Body of pancreas (tissue), 4 donors: Measurements from ENCODE around the gene GLTP. TPM values are rescaled to one million over a fixed set of nuclear protein-coding genes. Genes with fewer than 3 reads are reported as not detected.

ENCODE experiments used
- ATAC-seq: fragments of 150-250 bp; one replicate; pipeline ENCODE4 v1.9.1; 2016
- DNase-seq, 4 donors: peaks; one replicate each; pipeline ENCODE4 v3.0.0-alpha.2; 2019
- H3K27ac ChIP-seq, 4 donors: fragments of 200-600 bp; sonication (generic); 1 replicate in 3 of 4; 2 replicates in 1 of 4; pipeline versions ENCODE4 v1.5.1 to v1.6.1; 2016 to 2019; ENCODE audit warnings: mild to moderate bottlenecking in 1 of 4, mixed read lengths in 1 of 4, moderate library complexity in 1 of 4
- H3K27me3 ChIP-seq, 2 donors: fragments of 200-600 bp; sonication (generic); one replicate each; pipeline ENCODE4 v1.6.0; 2016; ENCODE audit warnings: mild to moderate bottlenecking in 1 of 2
- H3K36me3 ChIP-seq, 2 donors: fragments of 200-600 bp; sonication (generic); replicated peaks in 1 of 2; 2 replicates each; pipeline ENCODE4 v1.5.1; 2016; ENCODE audit warnings: low read depth in 2 of 2; ENCODE audit not compliant: insufficient read depth in 1 of 2
- H3K4me1 ChIP-seq: fragments of 200-600 bp; sonication (generic); one replicate; pipeline ENCODE4 v1.6.0; 2016
- H3K4me3 ChIP-seq, 2 donors: fragments of 200-600 bp; sonication (generic); 1 replicate in 1 of 2; 2 replicates in 1 of 2; pipeline ENCODE4 v1.5.1; 2016 to 2019
- H3K9me3 ChIP-seq, 3 donors: fragments of 200-600 bp; sonication (generic); 1 replicate in 2 of 3; 2 replicates in 1 of 3; pipeline ENCODE4 v1.5.1; 2016
- CTCF ChIP-seq, 7 experiments: fragments of 450-650 bp in 4 of 7; fragments of 200-600 bp in 3 of 7; sonication (generic) in 3 of 7; IDR thresholded peaks; one replicate each; pipeline ENCODE4 v1.5.1; 2016 to 2019; ENCODE audit warnings: antibody characterized with exemption in 7 of 7
- POLR2A ChIP-seq, 3 donors: fragments of 450-650 bp; IDR thresholded peaks; one replicate each; pipeline ENCODE4 v1.6.1; 2016; ENCODE audit warnings: antibody characterized with exemption in 3 of 3, mild to moderate bottlenecking in 2 of 3
- WGBS, 2 donors: methylation state at CpG; one replicate each; pipeline ENCODE4 v1.1.5; 2017; 5-methylcytosine and 5-hydroxymethylcytosine counted together
- intact Hi-C: fragments of 100-400 bp; cut with DNase I; formaldehyde crosslinking; loops from one replicate; pipeline ENCODE4 v1.15.1; 2023
- total RNA-seq, 2 donors: library from RNA; depleted of rRNA; stranded (reverse); fragments of >200 nt; gene quantifications; one replicate each; pipeline ENCODE4 v1.1.0, GENCODE V29; 2016

Gene GLTP
- total RNA-seq, 2 donors from 2014 or later: 21.1 to 27.8 TPM

GRCh38 chr12:109822416-109822815 lies 57.9 kb downstream of the GLTP start:
- no peak overlapping the region for H3K4me3 ChIP-seq
- peak overlapping the region; percentile 64 to 80 (median 76) for H3K27ac ChIP-seq
- WGBS, 2 donors: 52 to 57% methylated on average over 7 of the region's 7 CpGs
- H3K27me3 ChIP-seq: no peaks in the 10 kb centered on the region
- DNase-seq: peak in 1 of 4 donors; percentile 18
- peaks cover 22% of the 10 kb centered on the region for H3K4me1 ChIP-seq
- TF ChIP-seq POLR2A (IDR thresholded peaks at IDR 0.05) (no peak), CTCF (IDR thresholded peaks at IDR 0.05) (no peak)
- intact Hi-C loops: no loop called here
- no peak for ATAC-seq
- H3K9me3 ChIP-seq: no peaks in the 10 kb centered on the region
- H3K36me3 ChIP-seq: no peaks in the 10 kb centered on the region

GRCh38 chr12:109821968-109822367 lies 58.4 kb downstream of the GLTP start:
- Histone ChIP-seq H3K4me1 (peaks cover 22% of the 10 kb centered on the region), H3K27ac (peak overlapping the region; percentile 47 to 80 (median 72)), H3K9me3 (no peaks in the 10 kb centered on the region), H3K36me3 (no peaks in the 10 kb centered on the region), H3K27me3 (no peaks in the 10 kb centered on the region), H3K4me3 (no peak overlapping the region)
- ATAC-seq (no peak), DNase-seq (no peak)
- no peak for TF ChIP-seq CTCF (IDR thresholded peaks at IDR 0.05)
- no peak for TF ChIP-seq POLR2A (IDR thresholded peaks at IDR 0.05)
- intact Hi-C loops: no loop called here

GRCh38 chr12:109820816-109821381 lies 59.4 kb downstream of the GLTP start:
- no peak for TF ChIP-seq POLR2A (IDR thresholded peaks at IDR 0.05)
- no peak for TF ChIP-seq CTCF (IDR thresholded peaks at IDR 0.05)
- intact Hi-C loops: no loop called here
- WGBS, 2 donors: 83 to 85% methylated on average over 13 to 16 of the region's 16 CpGs
- H3K4me1 ChIP-seq: peaks cover 22% of the 10 kb centered on the region
- H3K9me3 ChIP-seq: no peaks in the 10 kb centered on the region
- DNase-seq: no peak
- no peak overlapping the region for H3K4me3 ChIP-seq
- no peak for ATAC-seq
- no peaks in the 10 kb centered on the region for H3K27me3 ChIP-seq
- H3K36me3 ChIP-seq: no peaks in the 10 kb centered on the region
- H3K27ac ChIP-seq: no peak overlapping the region

GRCh38 chr12:109818905-109819500 lies 61.3 kb downstream of the GLTP start:
- intact Hi-C loops: no loop called here
- H3K36me3 ChIP-seq: no peaks in the 10 kb centered on the region
- no peak for DNase-seq
- no peaks in the 10 kb centered on the region for H3K27me3 ChIP-seq
- H3K9me3 ChIP-seq: no peaks in the 10 kb centered on the region
- TF ChIP-seq POLR2A (IDR thresholded peaks at IDR 0.05): no peak
- TF ChIP-seq CTCF (IDR thresholded peaks at IDR 0.05): no peak
- no peak overlapping the region for H3K27ac ChIP-seq
- ATAC-seq: no peak
- no peak overlapping the region for H3K4me3 ChIP-seq
- WGBS, 2 donors: 58 to 67% methylated on average over 8 to 10 of the region's 10 CpGs
- peaks cover 22% of the 10 kb centered on the region for H3K4me1 ChIP-seq

GRCh38 chr12:109818253-109818652 lies 62.1 kb downstream of the GLTP start:
- Histone ChIP-seq H3K4me3 (no peak overlapping the region), H3K27ac (no peak overlapping the region), H3K4me1 (peaks cover 17% of the 10 kb centered on the region), H3K9me3 (no peaks in the 10 kb centered on the region), H3K27me3 (no peaks in the 10 kb centered on the region), H3K36me3 (no peaks in the 10 kb centered on the region)
- WGBS, 2 donors: 87 to 93% methylated on average over 4 to 9 of the region's 9 CpGs
- no peak for ATAC-seq
- TF ChIP-seq CTCF (IDR thresholded peaks at IDR 0.05): no peak
- no peak for TF ChIP-seq POLR2A (IDR thresholded peaks at IDR 0.05)
- intact Hi-C loops: no loop called here
- no peak for DNase-seq
